Measurements from ENCODE around the gene PCNA.

DNA sequence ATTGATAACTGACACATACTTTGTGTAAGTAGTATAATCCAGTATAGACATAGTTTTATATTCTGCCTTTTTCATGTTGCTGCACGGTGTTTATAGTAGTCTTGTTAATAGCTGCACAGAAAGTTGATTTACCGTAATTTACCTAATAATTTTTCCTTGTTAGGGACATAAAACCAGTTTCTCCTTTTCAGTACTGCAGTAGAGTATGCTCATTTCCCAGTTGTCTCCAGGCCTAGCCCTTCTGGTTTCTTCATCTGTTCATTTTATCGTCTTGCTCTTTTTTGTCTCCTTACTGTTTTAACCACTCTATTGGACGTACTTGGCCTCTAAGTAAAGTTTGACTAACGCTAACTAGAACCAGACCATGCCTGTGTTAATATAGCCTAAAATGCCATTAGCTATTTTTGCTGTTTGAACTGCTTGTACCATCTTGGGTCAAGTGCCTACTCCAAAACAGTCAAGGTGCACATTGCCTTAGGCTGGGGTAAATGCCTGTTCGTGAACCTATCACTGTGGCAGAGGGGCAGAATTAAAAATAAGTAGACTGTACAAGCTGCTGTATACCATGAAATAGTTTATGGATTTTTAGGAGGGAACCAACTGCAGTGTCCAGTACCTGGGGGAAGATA is 41.9 kb upstream of the PCNA start:
- TF ChIP-seq POLR2AphosphoS5 (IDR thresholded peaks at IDR 0.05) = no peak
- TF ChIP-seq, protein P1, sequence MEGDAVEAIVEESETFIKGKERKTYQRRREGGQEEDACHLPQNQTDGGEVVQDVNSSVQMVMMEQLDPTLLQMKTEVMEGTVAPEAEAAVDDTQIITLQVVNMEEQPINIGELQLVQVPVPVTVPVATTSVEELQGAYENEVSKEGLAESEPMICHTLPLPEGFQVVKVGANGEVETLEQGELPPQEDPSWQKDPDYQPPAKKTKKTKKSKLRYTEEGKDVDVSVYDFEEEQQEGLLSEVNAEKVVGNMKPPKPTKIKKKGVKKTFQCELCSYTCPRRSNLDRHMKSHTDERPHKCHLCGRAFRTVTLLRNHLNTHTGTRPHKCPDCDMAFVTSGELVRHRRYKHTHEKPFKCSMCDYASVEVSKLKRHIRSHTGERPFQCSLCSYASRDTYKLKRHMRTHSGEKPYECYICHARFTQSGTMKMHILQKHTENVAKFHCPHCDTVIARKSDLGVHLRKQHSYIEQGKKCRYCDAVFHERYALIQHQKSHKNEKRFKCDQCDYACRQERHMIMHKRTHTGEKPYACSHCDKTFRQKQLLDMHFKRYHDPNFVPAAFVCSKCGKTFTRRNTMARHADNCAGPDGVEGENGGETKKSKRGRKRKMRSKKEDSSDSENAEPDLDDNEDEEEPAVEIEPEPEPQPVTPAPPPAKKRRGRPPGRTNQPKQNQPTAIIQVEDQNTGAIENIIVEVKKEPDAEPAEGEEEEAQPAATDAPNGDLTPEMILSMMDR (IDR thresholded peaks at IDR 0.05) = no peak
- TF ChIP-seq POLR2A (IDR thresholded peaks at IDR 0.05) = no peak

All from transverse colon (tissue), 4 donors.